ENCODE results near the gene VAT1L. TPM values are rescaled to one million over a fixed set of nuclear protein-coding genes. Genes with fewer than 3 reads are reported as not detected.

VAT1L gene
- total and polyA plus RNA-seq, 2 donors = 0.24 to 0.34 TPM

GRCh38 chr16:77812856-77813500, 24.6 kb downstream of the VAT1L start:
- Histone ChIP-seq H3K9me3 (ENCODE audit: control insufficient read depth in 2 of 2, insufficient read depth in 1 of 2, low read length in 1 of 2) (no peaks in the 10 kb centered on the region), H3K27ac (ENCODE audit: low read depth in 1 of 2, low read length in 1 of 2) (no peak overlapping the region), H3K36me3 (ENCODE audit: control insufficient read depth in 2 of 2, insufficient read depth in 2 of 2, low read length in 1 of 2) (no peaks in the 10 kb centered on the region), H3K4me3 (ENCODE audit: low read length in 2 of 2) (no peak overlapping the region), H3K27me3 (ENCODE audit: control insufficient read depth in 2 of 2, insufficient read depth in 1 of 2, low read length in 1 of 2) (no peaks in the 10 kb centered on the region), H3K4me1 (ENCODE audit: control insufficient read depth in 2 of 2, insufficient read depth in 2 of 2, low read length in 2 of 2) (no peaks in the 10 kb centered on the region)
- 80% methylated on average over 2 of the region's 2 CpGs for WGBS
- DNase-seq (ENCODE audit: low read depth in 6 of 9, low spot score in 9 of 9) = no peak

GRCh38 chr16:77816293-77816692, 27.9 kb downstream of the VAT1L start:
- Histone ChIP-seq H3K36me3 (ENCODE audit: control insufficient read depth in 2 of 2, insufficient read depth in 2 of 2, low read length in 1 of 2) (no peaks in the 10 kb centered on the region), H3K27ac (ENCODE audit: low read depth in 1 of 2, low read length in 1 of 2) (no peak overlapping the region)

GRCh38 chr16:77820340-77820739, 32.0 kb downstream of the VAT1L start:
- Histone ChIP-seq H3K36me3 (ENCODE audit: control insufficient read depth in 2 of 2, insufficient read depth in 2 of 2, low read length in 1 of 2) (no peaks in the 10 kb centered on the region), H3K4me1 (ENCODE audit: control insufficient read depth in 2 of 2, insufficient read depth in 2 of 2, low read length in 2 of 2) (no peaks in the 10 kb centered on the region), H3K27ac (ENCODE audit: low read depth in 1 of 2, low read length in 1 of 2) (no peak overlapping the region), H3K27me3 (ENCODE audit: control insufficient read depth in 2 of 2, insufficient read depth in 1 of 2, low read length in 1 of 2) (no peaks in the 10 kb centered on the region), H3K9me3 (ENCODE audit: control insufficient read depth in 2 of 2, insufficient read depth in 1 of 2, low read length in 1 of 2) (no peaks in the 10 kb centered on the region), H3K4me3 (ENCODE audit: low read length in 2 of 2) (no peak overlapping the region)
- DNase-seq (ENCODE audit: low read depth in 6 of 9, low spot score in 9 of 9) = no peak
- 32% methylated on average over 3 of the region's 3 CpGs for WGBS

More at GRCh38 chr16:77816293-77816692, 27.9 kb downstream of the VAT1L start:
- Histone ChIP-seq H3K27me3 (ENCODE audit: control insufficient read depth in 2 of 2, insufficient read depth in 1 of 2, low read length in 1 of 2) (no peaks in the 10 kb centered on the region), H3K4me3 (ENCODE audit: low read length in 2 of 2) (no peak overlapping the region), H3K4me1 (ENCODE audit: control insufficient read depth in 2 of 2, insufficient read depth in 2 of 2, low read length in 2 of 2) (no peaks in the 10 kb centered on the region), H3K9me3 (ENCODE audit: control insufficient read depth in 2 of 2, insufficient read depth in 1 of 2, low read length in 1 of 2) (no peaks in the 10 kb centered on the region)
- DNase-seq (ENCODE audit: low read depth in 6 of 9, low spot score in 9 of 9) = no peak

GRCh38 chr16:77822661-77823060, 34.3 kb downstream of the VAT1L start:
- H3K27ac ChIP-seq (ENCODE audit: low read depth in 1 of 2, low read length in 1 of 2) = no peak overlapping the region
- H3K4me1 ChIP-seq (ENCODE audit: control insufficient read depth in 2 of 2, insufficient read depth in 2 of 2, low read length in 2 of 2) = no peaks in the 10 kb centered on the region
- no peaks in the 10 kb centered on the region for H3K36me3 ChIP-seq (ENCODE audit: control insufficient read depth in 2 of 2, insufficient read depth in 2 of 2, low read length in 1 of 2)
- WGBS = 85% methylated on average over 5 of the region's 5 CpGs
- H3K4me3 ChIP-seq (ENCODE audit: low read length in 2 of 2) = no peak overlapping the region
- DNase-seq (ENCODE audit: low read depth in 6 of 9, low spot score in 9 of 9) = no peak
- no peaks in the 10 kb centered on the region for H3K9me3 ChIP-seq (ENCODE audit: control insufficient read depth in 2 of 2, insufficient read depth in 1 of 2, low read length in 1 of 2)
- H3K27me3 ChIP-seq (ENCODE audit: control insufficient read depth in 2 of 2, insufficient read depth in 1 of 2, low read length in 1 of 2) = no peaks in the 10 kb centered on the region

DNA sequence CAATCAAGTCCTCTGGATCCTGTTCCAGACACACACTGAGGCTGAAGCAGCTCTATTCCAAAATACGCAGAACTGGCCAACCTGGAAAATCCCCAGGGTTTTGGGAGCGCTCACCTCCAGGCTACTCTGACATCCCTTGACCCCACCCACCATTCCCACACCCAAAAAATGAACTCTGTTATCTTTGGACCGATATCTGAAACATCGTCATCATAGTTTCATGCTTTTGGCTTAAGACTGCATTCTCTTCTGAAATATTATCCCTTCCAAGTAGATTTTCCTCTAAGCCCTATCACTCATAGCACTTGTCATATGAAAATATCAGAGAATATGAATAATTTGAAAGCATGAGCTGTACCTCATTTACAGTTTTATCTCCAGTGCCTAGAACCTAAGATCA, 34.7 kb downstream of the VAT1L start:
- Histone ChIP-seq H3K4me1 (ENCODE audit: control insufficient read depth in 2 of 2, insufficient read depth in 2 of 2, low read length in 2 of 2) (no peaks in the 10 kb centered on the region), H3K27ac (ENCODE audit: low read depth in 1 of 2, low read length in 1 of 2) (no peak overlapping the region), H3K4me3 (ENCODE audit: low read length in 2 of 2) (no peak overlapping the region), H3K9me3 (ENCODE audit: control insufficient read depth in 2 of 2, insufficient read depth in 1 of 2, low read length in 1 of 2) (no peaks in the 10 kb centered on the region), H3K27me3 (ENCODE audit: control insufficient read depth in 2 of 2, insufficient read depth in 1 of 2, low read length in 1 of 2) (no peaks in the 10 kb centered on the region), H3K36me3 (ENCODE audit: control insufficient read depth in 2 of 2, insufficient read depth in 2 of 2, low read length in 1 of 2) (no peaks in the 10 kb centered on the region)
- 96% methylated on average over 4 of the region's 4 CpGs for WGBS
- peak in 1 of 9 donors; percentile 2 for DNase-seq (ENCODE audit: low read depth in 6 of 9, low spot score in 9 of 9)

GRCh38 chr16:77825196-77825595, 36.8 kb downstream of the VAT1L start:
- H3K27me3 ChIP-seq (ENCODE audit: control insufficient read depth in 2 of 2, insufficient read depth in 1 of 2, low read length in 1 of 2) = no peaks in the 10 kb centered on the region
- 90% methylated on average over 7 of the region's 7 CpGs for WGBS

GRCh38 chr16:77827032-77827431, 38.7 kb downstream of the VAT1L start:
- no peaks in the 10 kb centered on the region for H3K9me3 ChIP-seq (ENCODE audit: control insufficient read depth in 2 of 2, insufficient read depth in 1 of 2, low read length in 1 of 2)
- 94% methylated on average over 3 of the region's 3 CpGs for WGBS

More at GRCh38 chr16:77825196-77825595, 36.8 kb downstream of the VAT1L start:
- no peak for DNase-seq (ENCODE audit: low read depth in 6 of 9, low spot score in 9 of 9)
- Histone ChIP-seq H3K4me3 (ENCODE audit: low read length in 2 of 2) (no peak overlapping the region), H3K36me3 (ENCODE audit: control insufficient read depth in 2 of 2, insufficient read depth in 2 of 2, low read length in 1 of 2) (no peaks in the 10 kb centered on the region), H3K4me1 (ENCODE audit: control insufficient read depth in 2 of 2, insufficient read depth in 2 of 2, low read length in 2 of 2) (no peaks in the 10 kb centered on the region), H3K9me3 (ENCODE audit: control insufficient read depth in 2 of 2, insufficient read depth in 1 of 2, low read length in 1 of 2) (no peaks in the 10 kb centered on the region), H3K27ac (ENCODE audit: low read depth in 1 of 2, low read length in 1 of 2) (no peak overlapping the region)

DNA sequence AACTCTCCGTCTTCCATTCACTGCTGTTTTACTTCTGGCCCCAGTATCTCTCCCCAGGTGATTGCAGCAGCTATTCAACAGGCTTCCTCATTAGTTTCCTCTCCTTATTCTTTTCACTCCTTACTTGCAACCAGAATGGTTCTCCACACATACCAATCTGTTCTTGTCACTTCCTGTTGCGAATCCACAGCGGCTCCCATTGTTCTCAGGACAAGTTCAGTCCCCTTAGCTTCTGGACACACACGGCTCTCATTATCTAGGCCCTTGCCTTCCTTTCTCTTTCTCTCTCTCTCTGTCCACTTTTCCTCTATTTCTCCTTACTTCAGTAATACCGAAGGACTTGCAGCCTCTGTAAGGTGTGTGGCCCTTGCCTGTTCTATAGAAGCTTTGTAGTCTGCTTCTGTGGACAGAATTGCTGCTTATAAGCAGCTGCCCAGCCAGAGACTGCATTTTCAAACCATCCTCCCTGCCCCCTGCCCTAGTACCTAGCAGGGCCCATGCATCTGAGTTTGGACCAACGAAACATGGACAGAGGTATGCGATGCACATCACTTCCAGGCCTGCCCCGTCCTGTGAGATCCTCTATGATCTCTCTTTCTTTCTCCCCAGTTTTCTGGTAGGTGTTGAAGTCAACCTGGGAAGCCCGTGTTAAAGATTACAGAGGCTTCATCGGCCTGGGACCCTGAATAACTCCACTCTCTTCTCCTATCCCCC, 45.7 kb downstream of the VAT1L start:
- Histone ChIP-seq H3K9me3 (ENCODE audit: control insufficient read depth in 2 of 2, insufficient read depth in 1 of 2, low read length in 1 of 2) (no peaks in the 10 kb centered on the region), H3K36me3 (ENCODE audit: control insufficient read depth in 2 of 2, insufficient read depth in 2 of 2, low read length in 1 of 2) (no peaks in the 10 kb centered on the region), H3K27ac (ENCODE audit: low read depth in 1 of 2, low read length in 1 of 2) (no peak overlapping the region), H3K4me1 (ENCODE audit: control insufficient read depth in 2 of 2, insufficient read depth in 2 of 2, low read length in 2 of 2) (no peaks in the 10 kb centered on the region), H3K27me3 (ENCODE audit: control insufficient read depth in 2 of 2, insufficient read depth in 1 of 2, low read length in 1 of 2) (no peaks in the 10 kb centered on the region), H3K4me3 (ENCODE audit: low read length in 2 of 2) (no peak overlapping the region)
- WGBS = 71% methylated on average over 10 of the region's 10 CpGs
- no peak for DNase-seq (ENCODE audit: low read depth in 6 of 9, low spot score in 9 of 9)

More at GRCh38 chr16:77827032-77827431, 38.7 kb downstream of the VAT1L start:
- Histone ChIP-seq H3K27ac (ENCODE audit: low read depth in 1 of 2, low read length in 1 of 2) (no peak overlapping the region), H3K4me3 (ENCODE audit: low read length in 2 of 2) (no peak overlapping the region), H3K4me1 (ENCODE audit: control insufficient read depth in 2 of 2, insufficient read depth in 2 of 2, low read length in 2 of 2) (no peaks in the 10 kb centered on the region), H3K27me3 (ENCODE audit: control insufficient read depth in 2 of 2, insufficient read depth in 1 of 2, low read length in 1 of 2) (no peaks in the 10 kb centered on the region), H3K36me3 (ENCODE audit: control insufficient read depth in 2 of 2, insufficient read depth in 2 of 2, low read length in 1 of 2) (no peaks in the 10 kb centered on the region)
- no peak for DNase-seq (ENCODE audit: low read depth in 6 of 9, low spot score in 9 of 9)

GRCh38 chr16:77834635-77835540, 46.5 kb downstream of the VAT1L start:
- Histone ChIP-seq H3K4me1 (ENCODE audit: control insufficient read depth in 2 of 2, insufficient read depth in 2 of 2, low read length in 2 of 2) (no peaks in the 10 kb centered on the region), H3K27ac (ENCODE audit: low read depth in 1 of 2, low read length in 1 of 2) (no peak overlapping the region), H3K36me3 (ENCODE audit: control insufficient read depth in 2 of 2, insufficient read depth in 2 of 2, low read length in 1 of 2) (no peaks in the 10 kb centered on the region), H3K4me3 (ENCODE audit: low read length in 2 of 2) (no peak overlapping the region), H3K9me3 (ENCODE audit: control insufficient read depth in 2 of 2, insufficient read depth in 1 of 2, low read length in 1 of 2) (no peaks in the 10 kb centered on the region), H3K27me3 (ENCODE audit: control insufficient read depth in 2 of 2, insufficient read depth in 1 of 2, low read length in 1 of 2) (no peaks in the 10 kb centered on the region)
- no peak for DNase-seq (ENCODE audit: low read depth in 6 of 9, low spot score in 9 of 9)
- WGBS = 93% methylated on average over 6 of the region's 6 CpGs

Measured in thymus (tissue), 11 donors.